GM12865 (cell line): Measurements from ENCODE around the gene TSPAN13.

ENCODE experiments used
- DNase-seq: peaks from one replicate; pipeline ENCODE4 v3.0.0; 2010; ENCODE audit warnings: low read depth
- H3K4me3 ChIP-seq: 2 replicates; pipeline ENCODE4 v1.5.1; 2011; ENCODE audit warnings: mild to moderate bottlenecking, low read depth, low read length, control low read depth
- CTCF ChIP-seq: IDR thresholded peaks from 2 replicates; pipeline ENCODE4 v1.5.1; 2011; ENCODE audit warnings: low read length, control low read depth, low read depth, inconsistent platforms; ENCODE audit not compliant: insufficient read depth; ENCODE audit errors: missing control alignments

Gene TSPAN13

DNA sequence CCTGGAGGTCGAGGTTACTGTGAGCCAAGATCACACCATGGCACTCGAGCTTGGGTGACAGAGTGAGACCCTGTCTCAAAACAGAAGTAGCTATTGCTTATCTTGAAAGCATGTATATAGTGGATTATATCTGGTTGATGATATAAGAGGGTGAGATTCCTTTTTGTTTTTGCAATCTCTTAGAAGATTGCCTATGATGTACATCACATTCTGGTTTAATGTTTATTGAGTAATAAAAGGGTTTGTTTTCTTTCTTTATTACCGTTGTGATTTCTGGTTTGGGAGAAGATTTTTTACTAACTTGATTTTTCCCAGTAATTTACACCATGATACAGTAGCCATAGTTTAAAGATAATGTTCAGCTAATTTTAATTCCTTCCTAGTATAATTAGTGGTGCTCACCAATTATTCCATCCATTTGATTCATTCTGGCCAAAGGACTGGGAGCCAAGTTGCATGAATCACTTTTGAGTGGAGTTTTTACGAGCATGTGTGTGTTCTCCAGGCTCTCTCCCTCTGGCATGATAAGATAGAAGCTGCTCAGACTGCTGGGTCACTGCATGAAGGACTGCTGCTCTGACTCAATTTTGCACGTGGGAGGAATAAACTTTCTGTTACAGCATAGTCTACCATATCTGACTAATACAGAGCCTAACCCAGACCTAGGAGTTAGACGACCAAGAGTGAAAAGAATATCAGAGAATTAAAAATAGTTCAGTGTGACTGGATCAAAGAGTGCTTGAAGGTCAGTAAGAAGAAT lies 13.5 kb upstream of the TSPAN13 start:
- H3K4me3 ChIP-seq, result no peak overlapping the region
- DNase-seq, result no peak
- TF ChIP-seq CTCF, result no peak

- no peak for TF ChIP-seq CTCF
- no peak overlapping the region for H3K4me3 ChIP-seq
- no peak for DNase-seq
Observed at GRCh38 chr7:16740623-16740953, 13.0 kb upstream of the TSPAN13 start.

- no peak for TF ChIP-seq CTCF
- no peak overlapping the region for H3K4me3 ChIP-seq
- no peak for DNase-seq
Observed at GRCh38 chr7:16740996-16741395, 12.6 kb upstream of the TSPAN13 start.

- DNase-seq, result no peak
Observed at GRCh38 chr7:16741676-16742075, 11.9 kb upstream of the TSPAN13 start.

DNA sequence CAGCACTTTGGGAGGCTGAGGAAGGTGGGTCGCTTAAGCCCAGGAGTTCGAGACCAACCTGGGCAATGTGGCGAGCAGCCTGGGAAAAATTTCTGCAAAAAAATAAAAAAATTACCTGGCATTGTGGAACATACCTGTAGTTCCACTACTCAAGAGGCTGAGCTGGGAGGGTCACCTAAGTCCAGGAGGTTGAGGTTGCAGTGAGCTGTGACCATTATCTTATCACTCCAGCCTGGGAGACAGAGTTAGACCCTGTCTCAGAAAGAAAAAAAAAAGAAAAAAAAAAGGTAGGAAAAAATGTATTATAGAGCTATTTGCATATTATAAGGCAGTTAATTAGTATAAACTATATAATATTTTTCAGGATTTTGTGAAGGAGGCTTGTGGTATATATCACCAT lies 11.0 kb upstream of the TSPAN13 start:
- no peak for DNase-seq
- no peak overlapping the region for H3K4me3 ChIP-seq
- TF ChIP-seq CTCF, result no peak

More at GRCh38 chr7:16741676-16742075, 11.9 kb upstream of the TSPAN13 start:
- no peak for TF ChIP-seq CTCF
- H3K4me3 ChIP-seq, result no peak overlapping the region

- H3K4me3 ChIP-seq, result no peak overlapping the region
- TF ChIP-seq CTCF, result no peak
- no peak for DNase-seq
Observed at GRCh38 chr7:16743236-16743635, 10.3 kb upstream of the TSPAN13 start.
